ENCODE results near the gene KARS1.

KARS1 gene

DNA sequence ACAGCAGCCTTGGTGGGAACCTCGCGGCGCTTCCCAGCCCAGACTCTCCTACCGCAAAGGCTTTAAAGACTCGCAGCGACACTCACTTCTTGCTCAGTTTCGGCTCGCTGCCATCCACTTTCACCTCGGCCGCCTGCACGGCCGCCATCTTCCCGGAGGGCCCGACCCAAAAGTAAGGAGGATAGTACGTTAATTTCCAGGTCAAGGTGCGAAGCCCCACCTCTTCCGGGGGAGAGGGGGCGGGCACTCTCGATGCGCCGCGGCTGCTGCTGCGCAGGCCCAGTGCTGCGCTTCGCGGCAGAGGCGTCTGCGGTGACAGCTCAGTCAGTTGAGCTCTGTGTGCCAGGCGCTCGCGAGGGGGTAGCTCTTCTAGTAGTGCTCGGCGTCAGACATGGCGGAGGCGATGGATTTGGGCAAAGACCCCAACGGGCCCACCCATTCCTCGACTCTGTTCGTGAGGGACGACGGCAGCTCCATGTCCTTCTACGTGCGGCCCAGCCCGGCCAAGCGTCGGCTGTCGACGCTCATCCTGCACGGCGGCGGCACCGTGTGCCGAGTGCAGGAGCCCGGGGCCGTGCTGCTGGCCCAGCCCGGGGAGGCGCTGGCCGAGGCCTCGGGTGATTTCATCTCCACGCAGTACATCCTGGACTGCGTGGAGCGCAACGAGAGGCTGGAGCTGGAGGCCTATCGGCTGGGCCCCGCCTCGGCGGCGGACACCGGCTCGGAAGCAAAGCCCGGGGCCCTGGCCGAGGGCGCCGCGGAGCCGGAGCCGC is at the start of gene KARS1, which contains the start of gene TERF2IP:
Gene KARS1, minus strand, starts transcription at position 174 of the 773 bp plus-strand sequence. Its CDS starts 26 bp downstream, at position 148.
Gene TERF2IP, plus strand, starts transcription at position 282 of the 773 bp plus-strand sequence. Its CDS starts 110 bp downstream, at position 392.
- peak; percentile 85 to 90 for DNase-seq (ENCODE audit: low read depth in 2 of 2, low spot score in 1 of 2)

DNA sequence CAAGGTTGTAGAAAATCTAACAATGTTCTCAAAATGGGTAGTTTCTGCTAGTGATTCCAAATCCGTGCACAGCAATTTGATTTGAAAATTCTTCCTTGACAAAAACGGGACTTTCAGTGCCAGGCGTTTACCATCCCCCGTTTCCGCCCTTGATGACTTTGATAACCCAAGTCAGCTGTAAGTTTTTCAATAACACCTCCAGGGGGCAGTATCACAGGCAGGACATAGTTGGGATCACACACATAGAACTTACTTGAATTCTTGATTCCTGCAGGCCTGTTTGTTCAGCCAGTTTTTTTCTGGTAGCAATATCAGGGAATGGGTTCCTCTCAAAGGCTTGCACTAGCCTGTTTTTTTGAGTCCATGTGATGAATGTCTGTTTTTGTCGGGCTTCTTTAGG is 48.2 kb upstream of the KARS1 start:
- no peak for DNase-seq (ENCODE audit: low read depth in 2 of 2, low spot score in 1 of 2)

DNA sequence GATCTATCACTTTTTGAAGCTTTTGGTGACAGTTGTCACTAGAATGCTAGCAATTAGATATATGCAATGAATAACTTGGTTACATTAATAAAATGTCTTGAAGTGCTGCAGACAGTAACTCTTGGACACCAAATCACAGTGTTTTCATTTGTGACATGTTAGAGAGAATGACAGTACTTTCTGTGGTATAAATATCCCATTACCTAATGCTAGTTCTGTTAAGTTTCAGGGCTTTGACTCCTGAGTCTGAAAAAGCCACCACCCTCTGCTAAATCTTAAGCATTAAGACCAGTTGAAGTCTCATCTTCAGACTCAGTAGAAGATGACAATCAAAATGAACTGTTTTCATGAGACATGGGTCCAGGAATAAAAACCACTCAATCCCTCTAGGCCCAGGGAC is 39.9 kb upstream of the KARS1 start:
- no peak for DNase-seq (ENCODE audit: low read depth in 2 of 2, low spot score in 1 of 2)

DNA sequence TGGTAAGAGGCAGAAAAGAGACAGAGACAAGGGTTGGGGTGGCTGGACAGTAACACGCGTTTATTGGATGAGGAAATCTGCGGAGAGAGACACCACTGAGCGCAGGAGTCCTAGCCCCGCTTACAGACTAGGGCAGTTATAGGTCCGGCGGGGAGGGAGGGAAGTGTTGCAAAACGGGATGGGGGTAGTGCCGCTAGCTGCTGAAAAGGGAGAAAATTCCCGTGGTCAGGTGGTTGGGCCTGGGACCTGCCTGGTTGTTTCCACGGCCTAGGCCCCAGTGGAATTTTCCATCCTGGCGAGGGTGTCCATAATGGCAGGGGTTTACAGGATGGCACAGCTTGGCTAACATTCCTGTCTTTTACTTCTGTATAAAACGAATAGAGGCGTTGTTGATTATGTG is 34.8 kb upstream of the KARS1 start:
- no peak for DNase-seq (ENCODE audit: low read depth in 2 of 2, low spot score in 1 of 2)

DNA sequence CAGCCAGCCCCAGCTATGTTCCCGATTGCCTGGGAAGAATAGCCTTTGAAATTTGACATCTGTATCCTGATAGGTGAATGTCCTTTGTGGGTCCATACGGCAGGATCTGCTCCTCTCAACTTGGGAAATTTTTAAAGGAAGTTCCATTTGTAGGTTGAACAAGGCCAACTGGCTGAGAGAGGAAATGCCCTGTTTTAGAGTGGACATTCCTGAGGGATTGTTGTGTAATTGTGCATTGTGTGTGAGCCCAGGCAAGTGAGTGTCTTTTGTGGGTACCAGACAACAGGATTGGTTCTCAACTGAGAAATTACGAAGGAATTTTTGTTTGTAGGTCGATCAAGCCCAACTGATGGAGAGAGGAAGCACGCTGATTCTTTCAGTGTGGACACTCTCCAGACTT is 31.9 kb upstream of the KARS1 start:
- DNase-seq (ENCODE audit: low read depth in 2 of 2, low spot score in 1 of 2) = no peak

DNA sequence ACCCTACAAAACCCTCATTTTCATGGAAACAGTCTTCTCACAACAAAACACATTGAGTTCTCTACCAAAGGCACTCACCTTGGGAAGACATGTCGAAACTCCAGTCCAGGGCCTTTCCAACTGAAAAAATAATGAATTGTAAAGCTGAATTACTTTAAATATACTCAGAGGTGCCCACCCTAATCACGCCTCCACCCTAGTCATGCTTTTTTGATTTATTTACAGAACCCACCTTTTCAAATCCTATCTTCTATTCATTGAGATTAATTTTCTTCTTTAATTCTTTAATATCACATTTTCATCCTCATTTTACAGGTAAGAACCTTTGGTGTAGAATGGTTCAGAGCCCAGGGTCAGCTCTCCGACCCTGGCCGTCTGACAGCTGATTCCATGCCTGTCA is 29.4 kb upstream of the KARS1 start, which contains the start of gene CPHXL2:
Gene CPHXL2, minus strand, starts transcription at position 101 of the 400 bp plus-strand sequence. Its CDS starts 10 bp downstream, at position 91.
- DNase-seq (ENCODE audit: low read depth in 2 of 2, low spot score in 1 of 2) = no peak

DNA sequence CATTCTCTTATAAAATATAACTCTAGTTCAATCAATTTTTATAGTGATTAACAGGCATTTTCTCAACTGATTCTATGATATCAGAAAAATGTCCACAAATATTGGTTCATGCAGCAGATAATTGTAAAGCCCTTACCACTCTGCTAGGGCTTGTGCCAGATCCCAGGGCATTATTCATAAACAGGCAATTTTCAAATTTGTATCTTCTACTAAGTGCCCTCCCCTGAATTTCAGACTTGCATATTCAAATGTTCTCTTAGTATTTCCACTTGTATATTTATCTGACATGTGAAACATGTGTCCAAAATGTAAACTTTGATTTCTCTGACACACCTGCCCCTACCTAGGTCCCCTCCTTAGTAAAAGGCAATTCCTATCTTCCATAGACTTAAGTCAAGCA is 20.0 kb upstream of the KARS1 start:
- DNase-seq (ENCODE audit: low read depth in 2 of 2, low spot score in 1 of 2) = no peak

DNA sequence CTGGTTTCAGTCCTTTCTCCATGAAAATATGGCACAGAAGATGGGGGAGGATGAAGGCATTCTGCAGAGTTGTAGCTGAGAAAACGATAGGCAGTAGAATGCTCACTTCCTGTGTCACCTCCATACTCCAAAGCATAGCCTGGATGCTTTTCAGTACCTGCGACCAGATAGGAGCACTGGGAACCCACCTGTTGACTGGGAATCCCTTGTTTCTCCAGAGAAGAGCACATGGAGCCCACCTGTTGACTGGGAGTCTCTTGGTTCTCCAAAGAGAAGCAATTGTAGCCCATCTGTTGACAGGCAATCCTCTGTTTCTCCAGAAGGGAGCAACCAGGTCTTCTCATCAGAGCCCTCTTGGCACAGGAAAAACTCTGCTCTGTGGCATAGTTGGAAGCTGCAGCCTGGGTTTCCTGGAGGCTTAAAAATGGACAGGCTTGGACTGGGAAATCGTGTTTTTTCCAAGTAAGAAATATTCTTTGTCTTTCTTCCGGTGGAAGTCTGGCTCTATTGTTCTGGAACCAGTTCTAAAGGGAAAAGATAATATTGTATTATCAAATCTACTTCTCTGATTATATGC is 13.3 kb upstream of the KARS1 start:
- DNase-seq (ENCODE audit: low read depth in 2 of 2, low spot score in 1 of 2) = no peak

DNA sequence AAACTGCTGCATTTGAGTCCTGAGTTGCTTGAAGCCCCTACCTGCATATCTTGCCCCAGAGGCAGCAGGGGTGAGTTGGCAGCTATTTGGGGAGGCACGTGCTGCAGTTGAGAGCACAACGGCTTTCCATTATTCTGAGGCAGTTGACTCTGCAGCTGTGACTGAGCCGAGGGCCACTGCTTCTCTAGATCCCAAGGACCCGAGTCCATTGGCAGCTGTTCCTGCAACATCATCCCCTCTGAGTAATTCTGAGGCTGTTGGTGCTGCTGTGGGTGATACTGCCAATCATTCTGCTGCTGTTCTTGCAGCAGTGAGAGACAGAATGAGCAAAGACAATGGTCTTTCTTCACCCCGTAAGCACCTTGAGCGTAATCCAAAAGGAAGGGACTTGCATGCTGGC is 12.9 kb upstream of the KARS1 start:
- no peak for DNase-seq (ENCODE audit: low read depth in 2 of 2, low spot score in 1 of 2)

DNA sequence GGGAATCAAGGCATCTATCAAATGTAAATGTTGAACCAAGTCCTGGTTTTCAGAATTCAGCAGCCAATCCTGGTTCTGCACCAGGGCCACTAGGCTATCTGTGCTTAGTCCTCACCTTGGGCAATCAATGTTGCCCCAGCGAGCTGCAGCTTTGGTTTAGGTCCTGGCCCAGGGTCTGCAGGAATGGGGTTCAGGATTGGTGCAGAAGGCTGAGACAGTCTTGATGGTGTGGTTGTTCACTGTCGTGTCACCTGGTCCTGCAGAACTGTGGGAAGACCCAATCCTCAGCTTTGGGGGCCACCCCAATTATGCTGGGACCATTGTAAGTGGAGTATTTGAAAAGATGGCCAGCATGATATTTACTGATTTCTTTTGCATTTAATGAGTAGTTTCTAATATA is 10.7 kb upstream of the KARS1 start:
- DNase-seq (ENCODE audit: low read depth in 2 of 2, low spot score in 1 of 2) = no peak

DNA sequence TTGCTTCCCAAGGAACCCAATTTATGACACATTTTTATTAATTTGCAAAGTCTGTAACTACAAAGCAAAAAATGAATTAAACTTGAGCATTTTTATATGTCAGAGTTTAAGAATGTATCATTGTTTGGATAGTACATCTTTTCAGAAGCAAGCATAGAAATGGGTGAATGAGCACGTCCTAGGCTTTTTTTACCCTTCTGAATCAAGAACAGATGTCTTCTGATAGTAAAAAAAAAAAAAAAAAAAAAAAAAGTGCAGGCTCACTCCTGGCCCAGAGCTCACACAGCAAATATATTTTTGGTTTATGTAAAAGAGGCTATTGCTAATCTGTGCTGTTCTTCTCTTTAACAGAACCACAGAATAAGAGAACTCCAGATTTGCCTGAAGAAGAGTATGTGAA is 6.5 kb upstream of the KARS1 start:
- no peak for DNase-seq (ENCODE audit: low read depth in 2 of 2, low spot score in 1 of 2)

DNA sequence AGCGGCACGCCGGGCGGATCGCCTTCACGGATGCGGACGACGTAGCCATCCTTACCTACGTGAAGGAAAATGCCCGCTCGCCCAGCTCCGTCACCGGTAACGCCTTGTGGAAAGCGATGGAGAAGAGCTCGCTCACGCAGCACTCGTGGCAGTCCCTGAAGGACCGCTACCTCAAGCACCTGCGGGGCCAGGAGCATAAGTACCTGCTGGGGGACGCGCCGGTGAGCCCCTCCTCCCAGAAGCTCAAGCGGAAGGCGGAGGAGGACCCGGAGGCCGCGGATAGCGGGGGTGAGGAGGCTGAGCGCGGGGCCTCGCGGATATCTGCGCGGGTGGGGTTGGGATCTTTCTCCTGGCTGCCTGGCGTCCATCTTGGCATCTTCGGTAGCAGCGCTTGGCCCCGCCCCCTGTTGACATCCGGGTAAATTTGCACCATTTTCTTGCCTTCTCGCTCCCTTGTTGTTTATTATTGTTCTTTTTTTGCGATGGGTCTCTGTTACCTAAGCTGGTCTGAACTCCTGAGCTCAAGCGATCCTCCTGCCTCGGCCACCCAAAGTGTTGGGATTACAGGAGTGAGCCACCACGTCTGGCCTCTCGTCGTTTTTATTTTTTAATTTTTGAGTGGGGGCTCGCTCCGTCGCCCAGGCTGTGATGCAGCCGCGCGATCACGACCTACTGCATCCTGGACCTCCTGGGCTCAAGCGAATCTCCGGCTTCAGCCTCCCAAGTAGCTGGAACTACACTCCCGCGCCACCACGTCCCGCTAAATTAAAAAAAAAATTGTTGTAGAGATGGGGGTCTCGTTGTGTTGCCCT is 1.0 kb upstream of the KARS1 start:
- peak; percentile 67 to 70 for DNase-seq (ENCODE audit: low read depth in 2 of 2, low spot score in 1 of 2)

DNA sequence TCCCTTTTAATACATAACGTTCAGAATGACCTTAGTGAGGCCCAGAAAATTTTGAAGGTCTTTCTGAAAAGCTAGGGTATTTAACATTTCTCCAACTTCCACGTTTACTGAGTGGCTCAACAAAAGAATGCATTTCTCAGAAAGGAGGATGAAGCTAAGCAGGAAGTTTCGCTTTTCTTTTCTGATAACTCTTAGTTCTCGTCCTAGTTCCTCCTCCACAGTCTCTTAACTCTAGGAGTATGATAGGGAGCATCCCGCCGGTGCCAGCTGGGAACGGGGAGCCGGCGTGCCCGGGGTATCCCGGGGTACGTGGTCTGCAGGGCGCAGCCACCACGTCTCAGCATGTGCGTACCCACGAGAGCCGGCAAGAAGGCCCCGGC is 363 bp downstream of the KARS1 start:
- DNase-seq (ENCODE audit: low read depth in 2 of 2, low spot score in 1 of 2) = no peak

DNA sequence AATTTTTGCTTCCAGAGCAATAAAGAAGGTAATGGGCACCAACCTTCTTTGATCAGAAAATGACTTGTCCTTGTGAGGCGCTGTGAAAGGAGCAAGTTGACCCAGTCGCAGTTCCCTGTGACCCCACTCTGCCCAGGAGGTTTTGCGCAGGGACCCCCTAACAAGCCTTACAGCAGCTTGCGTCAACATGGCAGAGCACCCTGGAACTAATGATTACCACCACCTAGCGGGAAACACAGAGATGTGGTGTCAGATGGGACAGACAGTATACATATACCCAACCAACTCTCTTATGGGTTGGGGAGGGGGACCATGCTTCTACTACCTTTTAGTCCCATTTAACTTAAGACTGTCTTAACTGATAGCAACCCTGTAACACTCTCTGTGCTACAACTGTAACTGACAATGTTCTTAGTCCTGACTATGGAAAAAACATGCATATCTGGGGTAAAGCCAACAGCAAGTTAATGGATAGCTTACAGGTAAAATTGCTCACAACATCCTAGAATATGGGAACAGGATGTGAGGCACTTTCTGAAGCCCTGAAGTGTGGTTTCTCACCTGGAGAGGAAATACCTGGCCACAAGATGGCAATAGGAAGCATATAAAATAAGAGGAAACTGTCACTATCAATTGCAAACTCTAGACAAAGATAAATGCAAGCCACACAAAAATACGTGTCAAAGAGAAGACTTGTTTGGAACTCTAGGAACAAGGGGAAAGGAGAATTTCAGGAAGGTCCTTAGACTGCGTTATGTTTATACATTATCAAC is 3.0 kb downstream of the KARS1 start:
- DNase-seq (ENCODE audit: low read depth in 2 of 2, low spot score in 1 of 2) = no peak

DNA sequence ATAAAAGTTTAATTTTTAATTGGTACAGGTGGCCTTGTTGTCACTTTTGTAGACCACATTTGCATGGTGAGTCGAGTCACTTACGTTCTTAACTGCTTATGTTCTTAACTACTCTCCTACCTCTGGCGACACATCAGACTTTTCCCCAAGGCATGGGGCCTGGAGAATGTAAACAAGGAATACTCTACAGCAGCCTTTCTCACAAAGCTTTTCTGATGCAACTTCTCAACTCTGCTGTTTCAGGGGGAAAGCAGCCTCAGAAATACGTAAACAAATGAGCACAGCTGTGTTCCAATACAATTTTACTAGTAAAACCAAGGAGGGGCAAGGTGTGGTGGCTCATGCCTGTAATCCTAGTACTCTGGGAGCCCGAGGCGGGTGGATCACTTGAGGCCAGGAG is 6.9 kb downstream of the KARS1 start:
- DNase-seq (ENCODE audit: low read depth in 2 of 2, low spot score in 1 of 2) = no peak

DNA sequence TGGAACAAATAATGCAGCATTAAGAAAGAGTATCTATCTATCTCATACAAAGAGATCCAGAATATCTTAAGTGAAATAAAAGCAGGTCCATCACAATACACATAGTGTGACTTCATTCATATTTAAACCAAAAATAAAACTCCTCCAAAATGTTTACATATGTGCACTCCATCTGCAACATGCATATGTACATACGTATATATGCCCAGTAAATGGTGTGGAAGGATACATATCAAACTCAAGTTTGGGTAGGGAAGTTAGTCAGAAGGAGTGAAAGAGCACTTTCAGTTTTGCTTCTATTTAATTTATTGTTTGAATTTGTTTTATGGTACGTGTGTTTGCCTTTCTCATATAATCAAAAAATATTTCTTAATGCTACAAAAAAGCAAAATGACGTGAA is 12.4 kb downstream of the KARS1 start:
- no peak for DNase-seq (ENCODE audit: low read depth in 2 of 2, low spot score in 1 of 2)

DNA sequence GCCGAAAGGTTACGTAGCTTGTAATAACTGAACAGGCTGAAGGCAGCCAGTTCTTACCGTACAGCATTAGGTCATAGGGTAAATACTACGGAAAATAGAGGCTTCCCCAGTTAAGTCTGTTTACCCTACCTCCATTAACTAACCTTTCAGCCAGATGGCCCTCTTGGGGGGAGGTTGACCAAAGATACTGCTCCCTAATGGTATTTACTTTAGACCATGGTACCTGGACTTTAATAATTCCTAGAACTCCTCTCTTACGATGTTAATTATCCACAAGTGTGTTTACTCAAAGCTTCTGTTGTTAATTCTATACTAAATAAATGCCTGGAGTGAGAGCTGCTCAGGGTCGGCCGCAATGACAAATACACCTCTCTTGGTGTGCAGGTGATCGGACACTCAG is 14.6 kb downstream of the KARS1 start:
- DNase-seq (ENCODE audit: low read depth in 2 of 2, low spot score in 1 of 2) = no peak

DNA sequence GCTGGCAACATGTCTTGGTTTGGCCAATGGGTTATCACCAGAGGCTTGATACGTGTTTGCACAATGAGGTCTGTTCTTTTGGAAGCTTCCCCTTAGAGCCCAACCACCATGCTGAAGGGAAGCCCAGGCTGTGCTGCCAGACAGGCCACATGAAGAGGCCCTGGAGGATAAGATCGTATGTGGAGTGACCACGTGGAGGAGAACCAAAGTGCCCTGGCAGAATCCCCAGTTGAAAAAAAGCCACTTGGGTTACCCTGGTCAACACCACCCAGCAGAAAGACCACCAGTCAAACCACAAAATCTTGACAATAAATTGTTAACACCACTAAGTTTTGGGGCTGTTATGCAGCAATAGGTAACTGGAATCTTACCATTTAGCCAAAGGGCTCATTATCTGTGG is 17.4 kb downstream of the KARS1 start:
- DNase-seq (ENCODE audit: low read depth in 2 of 2, low spot score in 1 of 2) = no peak

DNA sequence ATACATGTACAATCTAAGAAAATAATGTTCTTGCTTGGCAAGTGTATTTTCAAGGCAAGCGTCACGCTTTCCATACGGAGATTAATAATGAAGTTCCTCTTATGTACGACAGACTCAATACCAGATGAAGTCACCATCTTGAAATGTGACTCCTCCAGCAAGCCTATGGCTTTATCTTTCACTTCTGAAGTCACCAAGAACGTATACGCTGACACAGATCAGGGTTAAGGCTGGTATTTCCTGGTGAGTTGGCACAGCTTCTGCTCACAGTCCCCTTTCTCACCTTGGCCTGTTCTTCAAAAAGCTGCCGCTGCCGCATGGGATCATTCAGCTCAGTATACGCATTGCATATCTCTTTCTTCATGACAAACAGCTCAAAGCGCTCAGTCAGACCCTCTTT is 18.3 kb downstream of the KARS1 start:
- no peak for DNase-seq (ENCODE audit: low read depth in 2 of 2, low spot score in 1 of 2)

DNA sequence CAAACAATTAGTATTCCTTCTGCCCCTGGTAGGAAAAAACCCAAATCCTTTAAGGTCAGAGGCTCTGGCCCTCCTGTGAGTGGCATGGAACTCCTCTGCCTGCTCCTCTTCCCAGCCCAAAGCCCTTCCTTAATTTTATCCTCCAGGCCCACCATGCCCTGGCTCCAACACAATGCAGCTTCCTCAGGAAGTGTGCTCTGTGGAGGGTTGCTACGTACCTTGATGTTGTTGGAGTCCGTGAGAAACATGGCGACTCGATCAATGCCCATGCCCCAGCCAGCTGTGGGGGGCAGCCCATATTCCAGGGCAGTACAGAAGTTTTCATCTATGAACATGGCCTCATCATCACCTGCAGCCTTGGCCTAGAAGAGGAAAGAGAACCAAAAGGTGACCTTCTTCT is 19.1 kb downstream of the KARS1 start:
- no peak for DNase-seq (ENCODE audit: low read depth in 2 of 2, low spot score in 1 of 2)

DNA sequence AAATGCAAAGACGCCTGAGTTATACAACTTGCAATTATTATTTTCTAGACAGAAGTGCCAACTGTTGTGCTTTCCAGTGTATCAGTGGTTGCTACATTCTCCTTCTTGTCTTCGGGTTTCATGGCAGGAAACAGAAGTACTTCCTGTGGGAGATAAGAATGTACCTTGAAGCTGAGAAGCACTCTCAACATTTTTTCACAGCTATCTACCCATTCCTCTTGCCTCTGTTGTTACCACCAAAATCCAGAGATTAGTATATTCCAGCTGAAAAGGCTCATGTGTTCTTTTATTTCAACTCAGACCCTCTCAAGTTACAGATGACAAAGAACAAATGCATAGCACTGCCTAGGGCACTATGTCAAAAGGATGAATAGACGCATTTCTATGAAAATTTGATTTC is 19.6 kb downstream of the KARS1 start:
- DNase-seq (ENCODE audit: low read depth in 2 of 2, low spot score in 1 of 2) = no peak

Measured in stimulated activated CD8-positive, alpha-beta memory T cell treated with anti-CD3 and anti-CD28 coated beads, Interleukin-4, amount 100 ng/mL, for 1 hour (primary cell).